GM19452 (cell line): ENCODE results near the gene HOXC11.

Experiments
- ATAC-seq: cut with Tn5 transposase; IDR thresholded peaks from one replicate; pipeline ENCODE4 v1.9.1; 2021; ENCODE audit not compliant: unreplicated experiment

The HOXC11 gene

DNA sequence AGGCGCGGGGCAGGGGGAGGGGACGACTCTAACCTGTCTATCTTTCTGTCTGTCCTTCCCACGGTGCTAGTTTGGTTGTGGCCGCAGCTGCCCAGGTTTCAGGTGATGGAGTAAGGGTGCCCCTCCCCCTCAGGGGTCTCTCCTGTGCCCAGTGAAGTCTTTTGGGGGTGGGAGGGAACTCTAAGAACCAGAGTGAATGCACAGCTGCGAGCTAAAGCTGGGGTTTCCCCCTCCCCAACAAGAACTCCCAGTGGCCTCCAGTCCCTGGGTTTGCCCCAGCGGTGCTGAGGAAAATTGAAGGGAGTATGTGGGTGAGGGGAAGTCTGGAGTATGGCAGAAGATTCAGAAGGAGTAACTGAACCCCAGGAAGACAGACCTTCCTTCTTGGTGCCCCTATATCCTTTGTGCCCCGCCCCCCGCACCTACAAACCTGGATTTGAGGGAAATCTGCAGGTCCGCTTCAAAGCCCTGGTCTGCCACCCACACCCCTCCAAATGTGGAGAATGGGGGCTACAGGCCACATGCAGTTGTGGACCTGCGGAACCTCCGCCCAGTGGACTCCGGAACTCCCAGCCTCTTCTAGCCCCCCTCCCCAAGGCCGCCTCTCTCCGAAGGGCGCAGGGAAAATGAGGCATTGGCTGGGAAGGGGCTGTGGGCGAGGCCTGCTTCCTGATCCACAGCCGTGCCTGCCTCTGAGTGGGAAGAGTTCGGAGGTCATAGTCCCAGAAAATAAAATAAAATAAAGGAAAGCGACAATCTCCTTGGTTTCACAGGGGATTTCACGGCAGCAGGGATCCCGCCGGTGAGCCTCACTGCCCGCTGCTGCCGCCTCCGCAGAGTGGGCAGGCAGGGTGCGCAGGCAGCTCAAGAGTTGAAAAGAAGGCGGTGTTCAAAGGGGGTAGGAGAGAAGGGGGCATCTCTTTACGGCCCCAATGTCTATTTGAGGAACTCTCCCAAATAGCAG lies 23.6 kb downstream of the HOXC11 start:
- no peak for ATAC-seq

DNA sequence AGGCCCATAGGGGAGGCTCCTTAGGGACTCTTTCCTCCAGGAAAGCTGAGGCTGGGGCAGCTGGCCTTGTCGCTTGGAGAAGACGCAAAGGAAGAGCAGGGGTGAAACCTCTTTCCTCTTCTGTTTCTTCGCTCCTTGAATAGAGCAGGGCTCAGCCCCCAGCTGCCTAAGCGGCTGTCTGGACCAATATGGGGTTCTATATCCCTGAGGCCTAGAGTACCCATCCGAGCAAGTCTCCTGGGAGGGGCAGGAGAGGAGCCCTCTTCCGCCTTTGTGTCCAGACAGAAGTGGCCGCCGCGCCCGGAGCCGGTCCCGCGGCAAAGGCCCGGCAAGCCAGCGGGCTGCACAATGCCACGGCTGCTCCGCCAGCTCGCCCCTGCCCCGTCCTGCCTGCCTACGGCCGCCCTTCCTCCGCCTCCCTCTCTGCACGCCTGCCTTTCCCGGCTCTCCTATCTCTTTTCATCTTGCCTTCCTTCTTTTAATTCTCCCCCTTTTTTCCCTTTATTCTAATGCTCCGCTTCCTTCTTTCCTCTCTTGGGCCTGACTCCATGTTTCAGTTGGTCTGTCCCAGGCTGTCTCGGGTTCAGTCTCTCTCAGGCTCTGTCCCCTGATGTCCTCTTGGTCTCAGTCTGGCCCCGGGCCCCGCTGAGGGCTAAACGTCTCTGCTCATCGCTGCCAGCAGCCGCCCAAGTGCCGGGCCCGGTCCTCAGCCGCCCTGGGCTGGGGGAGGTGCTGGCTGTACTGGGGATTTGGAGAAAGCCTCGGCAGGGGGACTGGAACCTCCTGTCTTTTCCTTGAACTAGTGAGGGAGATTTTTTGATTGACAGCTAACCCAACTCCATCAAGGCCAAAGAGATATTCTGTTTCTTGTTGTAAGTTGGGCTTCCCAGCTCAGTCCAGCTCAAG lies 24.5 kb downstream of the HOXC11 start:
- no peak for ATAC-seq

DNA sequence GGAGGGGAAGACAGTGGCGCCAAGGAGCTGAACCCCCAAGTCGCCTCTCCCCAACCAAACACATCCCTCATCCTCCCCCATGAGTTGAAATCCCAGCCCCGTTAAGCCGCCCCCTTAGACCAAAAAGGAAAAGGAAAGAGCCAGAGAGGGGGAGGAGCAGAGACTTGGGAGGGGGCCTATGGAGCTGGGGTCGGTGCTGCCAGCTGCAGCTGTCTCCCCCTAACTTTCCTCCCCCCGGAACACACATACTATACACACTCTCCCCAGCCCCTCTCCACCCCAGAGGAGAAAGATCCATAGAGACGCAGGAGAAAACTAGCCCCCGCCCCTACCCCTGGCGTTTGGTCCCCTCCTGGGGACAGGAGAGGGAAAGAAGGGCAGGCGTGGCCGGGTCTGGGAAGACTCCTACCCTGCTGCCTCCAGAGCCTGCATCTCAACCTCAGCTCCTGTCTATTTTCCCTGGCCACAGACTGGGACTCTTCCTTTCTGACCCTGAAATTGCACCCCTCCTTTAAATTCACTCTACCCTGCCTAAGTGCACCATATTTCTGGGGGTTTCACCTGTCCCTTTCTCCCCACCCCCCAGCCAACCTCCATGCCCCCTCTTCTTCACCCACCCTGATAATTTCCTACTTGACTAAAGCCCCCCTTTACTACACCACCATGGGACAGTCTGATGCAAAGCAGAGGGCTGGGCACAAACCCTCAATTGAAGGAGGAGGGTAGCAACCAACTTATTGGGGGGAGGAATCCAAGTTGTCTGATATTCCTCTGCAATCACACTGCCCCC lies 25.4 kb downstream of the HOXC11 start:
- ATAC-seq, result no peak

DNA sequence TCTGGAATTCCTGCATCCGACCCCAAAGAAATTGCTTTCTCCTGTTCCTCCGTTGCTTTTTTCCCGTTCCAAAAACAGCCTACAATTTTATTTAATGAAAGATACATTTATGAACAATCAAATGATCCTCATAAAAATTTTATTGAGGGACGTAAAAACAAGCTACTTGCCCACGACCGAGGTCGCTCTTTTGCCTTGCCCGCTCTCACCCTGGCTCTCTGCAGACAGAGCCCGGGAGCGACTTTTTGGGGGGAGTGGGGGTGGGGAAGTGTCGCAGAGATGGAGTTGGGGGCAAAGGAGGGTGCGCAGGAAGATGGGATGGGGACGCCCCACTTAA lies 25.9 kb downstream of the HOXC11 start:
- ATAC-seq, result no peak

DNA sequence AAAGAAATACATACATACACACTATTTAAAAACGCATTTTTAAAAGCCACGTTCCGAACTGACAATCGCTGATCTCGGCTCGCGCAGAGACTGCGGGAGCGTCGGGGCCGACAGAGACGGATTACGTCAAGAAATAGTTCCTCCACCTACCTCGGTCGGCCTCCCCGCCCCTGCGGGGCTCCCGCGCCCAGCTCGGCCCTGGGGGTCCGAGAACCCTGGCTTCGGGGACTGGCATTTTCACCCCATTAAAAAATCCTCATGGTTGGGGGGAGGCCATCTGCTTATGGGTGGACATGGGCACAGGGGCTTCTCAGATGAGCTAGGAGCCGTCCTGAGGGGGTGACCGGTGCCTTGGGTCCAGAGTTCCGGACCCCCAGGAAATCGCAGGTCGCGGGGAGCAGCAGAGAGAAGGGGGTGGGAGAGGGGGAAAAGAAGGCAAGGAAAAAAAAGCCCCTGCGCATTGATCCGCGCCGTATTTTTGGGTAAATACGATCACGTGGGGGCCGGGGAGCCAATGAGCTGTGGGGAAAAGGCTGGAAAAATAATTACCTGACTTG lies 26.7 kb downstream of the HOXC11 start:
- ATAC-seq, result no peak

DNA sequence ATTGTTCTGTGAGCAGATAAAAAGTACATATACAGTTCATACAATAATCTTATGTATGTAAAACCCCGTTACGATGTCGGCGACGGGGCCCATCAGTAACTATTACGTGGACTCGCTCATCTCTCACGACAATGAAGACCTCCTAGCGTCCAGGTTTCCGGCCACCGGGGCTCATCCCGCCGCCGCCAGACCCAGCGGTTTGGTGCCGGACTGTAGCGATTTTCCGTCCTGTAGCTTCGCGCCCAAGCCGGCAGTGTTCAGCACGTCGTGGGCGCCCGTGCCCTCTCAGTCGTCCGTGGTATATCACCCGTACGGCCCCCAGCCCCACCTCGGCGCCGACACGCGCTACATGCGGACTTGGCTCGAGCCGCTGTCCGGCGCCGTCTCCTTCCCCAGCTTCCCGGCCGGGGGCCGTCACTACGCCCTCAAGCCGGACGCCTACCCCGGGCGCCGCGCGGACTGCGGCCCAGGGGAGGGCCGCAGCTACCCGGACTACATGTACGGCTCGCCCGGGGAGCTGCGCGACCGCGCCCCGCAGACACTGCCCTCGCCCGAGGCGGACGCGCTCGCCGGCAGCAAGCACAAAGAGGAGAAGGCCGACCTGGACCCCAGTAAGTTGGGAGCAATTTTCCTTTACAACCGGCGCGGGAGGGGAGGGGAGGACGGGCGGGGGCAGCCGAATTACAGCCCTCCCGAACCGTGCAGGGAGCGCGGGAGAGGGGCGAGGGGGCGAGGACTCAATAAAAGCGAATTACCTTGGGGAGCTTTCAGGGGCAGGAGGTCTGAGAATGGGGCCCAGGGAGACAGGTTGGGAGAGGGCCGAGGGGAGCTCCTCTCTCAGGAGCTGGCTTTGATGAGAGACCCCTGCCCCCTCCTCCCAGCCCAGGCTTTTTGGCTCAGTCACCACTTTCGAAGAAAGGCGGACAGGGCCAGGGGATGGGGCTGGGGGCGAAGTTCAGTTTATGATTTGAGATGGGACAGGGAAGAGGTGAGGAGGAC lies 27.5 kb downstream of the HOXC11 start, which contains the start of gene HOXC9:
HOXC9 (plus strand) TSS at position 46 of the 999 bp plus-strand sequence; CDS start at position 74, 28 bp downstream.
- ATAC-seq, result no peak

DNA sequence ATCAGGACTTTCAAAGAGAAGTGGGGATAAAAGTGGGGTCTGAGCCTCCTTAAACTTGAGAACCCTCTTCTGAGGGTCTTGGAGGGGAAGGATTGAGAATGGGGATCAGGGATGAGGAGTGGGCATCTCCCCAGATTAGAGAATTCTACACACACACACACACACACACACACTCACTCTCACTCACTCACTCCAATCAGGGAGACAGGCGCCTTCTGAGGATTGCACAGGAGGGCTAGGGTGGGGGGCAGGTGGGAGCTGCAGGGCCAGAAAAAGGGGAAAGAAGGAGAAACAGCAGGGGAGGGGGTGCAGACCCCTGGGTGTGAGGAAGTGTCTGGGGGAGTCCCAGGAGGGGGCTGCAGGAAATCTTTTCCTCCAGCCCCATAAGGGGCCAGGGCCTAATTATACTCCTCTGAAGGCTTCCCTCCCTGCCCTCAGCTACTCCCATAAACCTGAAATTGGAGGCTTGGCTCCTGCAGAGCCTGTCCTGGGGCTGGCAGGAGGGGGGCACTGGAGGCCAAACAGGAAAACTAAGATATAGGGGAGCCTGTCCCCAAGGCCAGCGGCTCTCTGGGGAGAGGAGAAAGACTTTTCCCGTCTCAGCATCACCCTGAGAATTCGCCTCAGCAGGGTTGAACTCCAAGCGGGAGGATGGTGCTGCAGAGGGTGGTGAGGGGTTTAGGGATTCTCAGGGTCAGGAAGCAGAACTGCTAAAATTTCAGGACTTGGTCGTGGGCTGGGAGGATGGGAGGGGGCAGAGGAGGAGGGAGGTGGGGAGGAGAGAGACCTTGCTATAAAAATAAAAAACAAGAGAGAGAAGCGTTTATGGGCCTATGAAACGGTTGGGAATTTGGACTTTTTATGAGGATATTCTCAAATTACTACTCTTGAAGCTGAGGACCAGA lies 28.6 kb downstream of the HOXC11 start:
- ATAC-seq, result no peak

DNA sequence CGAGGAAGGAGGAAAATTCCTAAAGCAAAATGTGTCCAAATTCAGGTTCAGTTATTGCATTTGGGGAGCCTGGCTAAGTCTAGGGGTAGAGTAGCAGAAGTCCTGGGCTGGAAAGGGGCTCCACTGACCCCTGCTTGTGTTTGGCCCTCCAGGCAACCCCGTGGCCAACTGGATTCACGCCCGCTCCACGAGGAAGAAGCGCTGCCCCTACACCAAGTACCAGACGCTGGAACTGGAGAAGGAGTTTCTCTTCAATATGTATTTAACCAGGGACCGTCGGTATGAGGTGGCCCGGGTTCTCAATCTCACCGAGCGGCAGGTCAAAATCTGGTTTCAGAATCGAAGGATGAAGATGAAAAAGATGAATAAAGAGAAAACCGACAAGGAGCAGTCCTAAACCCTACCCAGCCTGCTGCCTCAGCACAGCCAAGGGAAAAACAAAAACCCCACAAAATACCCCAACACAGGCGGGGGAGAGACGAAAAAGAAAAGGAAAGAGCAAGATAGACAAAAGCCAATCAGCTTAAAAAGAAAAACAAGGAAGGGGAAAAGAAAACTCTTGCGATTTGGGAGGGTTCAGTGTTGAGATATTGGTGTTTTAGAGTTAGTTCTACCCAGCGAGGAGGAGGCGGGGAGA lies 29.5 kb downstream of the HOXC11 start:
- ATAC-seq, result no peak

DNA sequence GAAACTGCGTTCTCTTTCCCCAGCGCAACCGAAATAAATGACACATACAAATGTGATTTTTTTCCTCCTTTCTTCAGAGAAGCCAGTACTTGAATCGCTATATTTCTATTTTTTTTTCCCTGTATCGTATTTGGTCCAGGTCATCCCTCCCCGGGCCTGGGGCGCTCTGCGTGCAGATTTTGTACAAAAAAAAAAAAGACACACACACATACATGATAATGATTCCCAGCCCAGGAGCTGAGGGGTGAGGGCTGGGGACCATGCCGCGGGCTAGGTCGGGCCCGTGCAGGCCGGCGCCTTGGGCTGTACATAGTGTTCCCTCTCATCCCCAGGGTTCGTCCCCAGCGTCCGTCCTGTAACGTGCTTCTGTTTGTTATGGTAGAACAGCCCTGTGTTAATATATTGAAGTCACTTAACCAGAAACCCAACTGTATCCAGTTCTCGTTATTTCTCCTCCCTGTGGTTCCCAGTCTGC lies 30.0 kb downstream of the HOXC11 start:
- ATAC-seq, result no peak

DNA sequence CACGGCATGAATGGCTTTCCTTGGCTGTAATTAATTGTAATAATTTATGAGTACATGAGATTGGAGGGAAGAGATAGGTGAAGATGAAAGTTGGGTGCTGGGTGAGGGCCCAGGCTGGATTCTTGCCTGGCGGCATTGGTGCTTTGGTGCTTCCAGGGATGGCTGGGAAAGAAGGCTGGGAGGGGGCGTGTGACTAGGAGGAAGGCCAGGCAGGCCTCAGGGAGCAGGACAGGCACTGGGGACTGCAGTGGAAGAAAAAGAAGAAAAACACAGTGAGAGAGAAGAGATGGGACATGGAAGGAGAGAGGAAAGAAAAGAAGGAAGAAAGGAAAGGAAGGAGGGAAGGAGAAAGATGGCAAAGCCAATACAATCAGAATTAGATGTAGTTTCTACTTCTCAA lies 30.7 kb downstream of the HOXC11 start:
- ATAC-seq, result no peak

DNA sequence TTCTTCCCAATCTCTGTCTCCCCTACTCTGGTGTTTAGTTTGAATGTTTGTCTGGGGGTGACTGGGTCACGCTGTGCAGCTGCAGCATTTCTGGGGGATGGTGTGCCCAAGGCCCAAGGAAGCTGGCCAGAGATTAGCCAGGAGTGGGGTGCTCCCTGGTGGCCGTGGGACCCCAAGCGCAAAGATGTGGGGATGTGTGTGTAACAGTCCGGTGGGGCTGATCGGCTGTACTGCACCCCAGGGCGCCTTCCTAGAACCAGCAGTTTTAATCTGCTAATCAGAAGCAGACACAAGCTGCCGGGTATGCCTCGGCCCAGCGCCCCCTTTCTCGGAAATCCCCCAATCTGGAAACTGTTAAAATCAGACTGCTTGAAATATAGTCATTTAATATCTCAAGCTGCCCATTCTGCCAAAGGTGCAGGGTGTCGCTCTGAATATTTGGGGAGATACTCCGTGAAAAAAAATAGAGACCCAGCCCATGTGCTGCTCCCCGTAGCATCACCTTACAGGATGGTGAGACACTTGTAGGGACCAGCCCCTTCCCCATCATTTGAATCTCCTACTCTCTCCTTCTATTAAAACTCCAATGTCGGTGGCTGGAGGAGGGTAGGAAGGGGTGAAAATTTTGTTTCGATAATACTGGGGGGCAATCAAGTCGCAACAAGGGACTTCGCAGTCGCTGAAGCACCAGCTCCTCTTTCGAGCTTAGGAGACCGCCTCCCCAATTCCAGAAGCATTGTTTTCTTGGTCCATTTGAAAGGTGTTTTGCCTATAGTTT lies 31.3 kb downstream of the HOXC11 start:
- ATAC-seq, result no peak

DNA sequence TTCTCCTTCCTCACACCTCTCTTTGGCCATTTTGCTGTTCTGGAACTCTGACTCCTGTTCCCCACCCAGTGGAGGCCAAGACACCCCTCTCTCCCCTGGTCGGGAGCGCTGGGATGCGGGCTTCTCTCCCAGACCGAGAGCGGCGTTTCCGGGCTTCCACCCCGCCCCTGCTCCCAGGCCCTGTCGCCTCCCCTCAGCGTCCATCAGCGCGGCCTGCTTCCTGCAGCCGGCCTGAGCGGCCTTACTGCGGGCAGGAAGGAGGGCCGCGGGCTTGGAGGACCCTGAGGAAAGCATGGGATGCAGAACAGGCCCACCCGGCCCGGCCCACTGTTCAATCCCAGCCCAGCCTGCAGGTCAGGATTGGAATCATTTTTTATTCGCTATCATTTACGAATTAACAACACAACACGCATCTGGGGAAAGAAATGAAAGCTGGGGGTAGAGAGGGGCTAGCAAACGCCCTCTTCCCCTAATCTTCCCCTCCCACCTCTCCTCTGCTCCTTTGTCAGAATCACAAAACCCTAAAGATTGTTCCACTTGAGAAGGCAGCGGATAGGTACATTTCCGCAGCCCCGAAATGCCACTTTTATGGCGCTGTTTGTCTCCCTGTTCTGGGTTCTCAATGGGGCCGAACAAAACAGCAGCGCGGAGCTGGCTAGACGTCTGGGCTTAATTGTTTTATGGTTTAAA lies 32.1 kb downstream of the HOXC11 start:
- no peak for ATAC-seq

DNA sequence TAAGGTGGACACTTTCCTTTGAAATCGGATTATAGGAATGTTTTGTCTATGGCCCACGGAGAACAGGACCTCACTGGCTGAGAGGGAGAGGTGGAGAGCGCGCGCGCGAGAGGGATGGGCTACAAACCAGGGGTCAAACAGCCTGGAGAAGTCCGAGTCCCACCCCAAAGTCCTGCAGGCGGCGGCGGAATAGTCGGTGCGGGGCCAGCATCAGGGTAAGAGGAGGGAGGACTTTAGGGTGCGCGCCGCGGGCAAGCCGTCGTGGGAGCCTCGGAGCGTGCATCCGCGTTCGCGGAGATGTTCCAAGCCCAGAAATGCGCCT lies 32.6 kb downstream of the HOXC11 start:
- no peak for ATAC-seq

DNA sequence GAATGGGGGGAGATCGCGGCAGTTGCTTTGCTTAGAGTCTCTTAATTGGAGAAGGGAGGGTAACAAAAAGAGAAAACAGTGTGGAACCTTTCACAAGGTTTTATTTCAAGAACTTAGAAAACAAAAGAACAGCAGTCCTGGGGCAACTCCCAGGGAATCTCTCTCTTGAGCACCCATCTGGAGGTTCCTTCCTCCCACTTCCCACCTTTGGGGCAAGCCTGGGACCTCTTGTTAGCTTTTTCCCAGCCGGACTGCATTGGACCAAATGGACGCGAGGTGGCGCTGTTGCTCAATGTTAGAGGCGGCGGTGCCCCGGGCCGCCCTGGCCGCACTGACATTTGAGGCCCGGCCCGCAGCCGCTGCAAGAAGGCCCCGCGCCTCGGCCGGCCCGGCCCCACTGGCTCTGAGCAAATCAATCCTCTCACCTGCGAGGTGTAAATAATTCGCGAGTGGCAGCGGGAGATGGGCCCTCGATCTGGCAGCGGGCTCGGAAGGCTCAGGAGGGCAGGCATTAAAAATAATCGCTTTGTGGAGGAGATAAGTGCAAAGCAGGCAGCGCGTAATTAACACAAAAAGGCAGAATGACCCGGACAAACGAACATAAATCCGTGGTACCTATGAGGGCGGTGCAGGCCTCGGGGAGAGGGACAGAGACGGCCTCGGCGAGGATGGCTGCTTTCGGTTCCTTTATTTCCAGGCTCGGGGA lies 33.1 kb downstream of the HOXC11 start:
- no peak for ATAC-seq

DNA sequence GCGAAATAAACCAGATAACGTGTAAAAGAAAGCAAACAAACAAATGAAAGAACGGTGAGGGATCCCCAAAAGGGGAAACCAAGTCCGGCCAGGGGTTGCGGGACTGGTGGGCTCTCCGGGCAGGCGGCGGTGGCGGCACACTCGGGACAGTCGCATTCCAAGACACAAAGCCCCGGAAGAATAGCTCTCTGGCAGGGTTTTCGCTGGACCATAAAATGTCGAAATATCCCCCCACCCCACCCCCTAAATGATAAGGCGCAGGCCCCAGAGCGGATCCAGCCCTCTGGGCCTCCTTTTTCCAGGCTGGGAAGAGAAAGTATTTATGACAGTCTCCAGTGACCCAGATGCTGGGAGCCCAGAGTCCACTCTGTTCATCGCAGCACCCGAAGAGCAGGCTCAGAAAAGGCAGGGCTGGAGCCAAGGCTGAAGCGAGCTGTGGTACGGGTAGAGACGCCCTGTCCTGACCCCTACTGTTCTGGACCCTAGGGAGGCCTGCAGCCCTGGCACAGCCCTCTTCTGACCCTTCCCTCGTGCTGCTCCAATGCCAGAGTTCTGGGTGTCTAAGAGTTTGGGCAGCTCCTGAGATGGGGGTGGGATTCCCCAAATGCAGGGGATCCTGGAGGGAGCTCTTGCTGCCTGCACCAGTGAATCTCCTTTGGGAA lies 33.8 kb downstream of the HOXC11 start:
- no peak for ATAC-seq
